CD4-positive, alpha-beta T cell treated with Interleukin-6 at 100 ng/mL for 8 hours (primary cell): ENCODE results near the gene VRK3.
A peak's percentile ranks its signal among the peaks of the same experiment; 100 is the strongest.

ENCODE experiments used
- DNase-seq: peaks from one replicate; pipeline ENCODE4 v3.0.0-alpha.2; 2020; ENCODE audit warnings: mixed read lengths, low spot score

Gene VRK3

GRCh38 chr19:49930483-49931011 is 94.6 kb downstream of the VRK3 start:
- DNase-seq: no peak

- DNase-seq: peak; percentile 94
These were observed 95.3 kb downstream of the VRK3 start for GRCh38 chr19:49929611-49930482.

GRCh38 chr19:49929121-49929610 is 96.0 kb downstream of the VRK3 start, which contains the start of the genes ATF5 and NUP62:
TSS of gene ATF5 (plus strand) at chr19:49929205. CDS start at chr19:49930851, 1,646 bp downstream.
TSS of gene NUP62 (minus strand) at chr19:49929504. CDS start at chr19:49909807, 19,697 bp downstream.
- DNase-seq: peak; percentile 88

- DNase-seq: no peak
These were observed 97.5 kb downstream of the VRK3 start for GRCh38 chr19:49927526-49928264.

- DNase-seq: no peak
These were observed 98.7 kb downstream of the VRK3 start for GRCh38 chr19:49926515-49926914.
